T-helper 17 cell (primary cell): Measurements from ENCODE around the gene OR52K1. TPM values are rescaled to one million over a fixed set of nuclear protein-coding genes. Genes with fewer than 3 reads are reported as not detected.
"Not testable (repeated sequence)": the region's sequence is repeated elsewhere in the genome, so short reads cannot be mapped to it uniquely, and the experiment has no call there.

Experiments used
- ATAC-seq: fragments of 150-1000 bp; cut with Tn5 transposase; 2 replicates; pipeline ENCODE4 v1.10.0; 2021; ENCODE audit warnings: mild to moderate bottlenecking, moderate library complexity
- DNase-seq, 3 donors: peaks; one replicate each; pipeline versions ENCODE4 v3.0.0 to v3.0.0-alpha.2; 2020 to 2021
- H3K9me3 ChIP-seq: one replicate; pipeline ENCODE4 v1.7.0; 2013; ENCODE audit warnings: low read length, mild to moderate bottlenecking; ENCODE audit not compliant: control insufficient read depth, poor library complexity, severe bottlenecking
- H3K27ac Mint-ChIP-seq: one replicate; pipeline ENCODE4 v1.8.0; 2022; ENCODE audit warnings: mild to moderate bottlenecking, moderate library complexity, mixed read lengths
- H3K27me3 Mint-ChIP-seq: one replicate; pipeline ENCODE4 v1.8.0; 2022; ENCODE audit warnings: mixed read lengths
- H3K36me3 Mint-ChIP-seq: one replicate; pipeline ENCODE4 v1.8.0; 2022; ENCODE audit warnings: low read depth, mixed read lengths
- H3K4me1 Mint-ChIP-seq: one replicate; pipeline ENCODE4 v1.8.0; 2022; ENCODE audit warnings: mild to moderate bottlenecking, mixed read lengths
- H3K4me3 Mint-ChIP-seq: one replicate; pipeline ENCODE4 v1.8.0; 2022; ENCODE audit warnings: mild to moderate bottlenecking, moderate library complexity, mixed read lengths
- total RNA-seq, 4 donors: library from RNA in 2 of 4; stranded (reverse) in 2 of 4; gene quantifications; one replicate each; pipeline ENCODE4 v1.2.3 and lab custom pipeline; 2022 to 2026

OR52K1 gene
- total RNA-seq, 2 donors from 2014 or later = not detected

GRCh38 chr11:4466131-4466870 is 16.1 kb upstream of the OR52K1 start:
- DNase-seq (no peak), ATAC-seq (no peak)
- H3K4me3 Mint-ChIP-seq = no peak overlapping the region
- H3K4me1 Mint-ChIP-seq = no peaks in the 10 kb centered on the region
- peaks cover 14% of the 10 kb centered on the region for H3K27me3 Mint-ChIP-seq
- no peaks in the 10 kb centered on the region for H3K9me3 ChIP-seq
- peaks cover 2% of the 10 kb centered on the region for H3K36me3 Mint-ChIP-seq
- H3K27ac Mint-ChIP-seq = no peak overlapping the region

GRCh38 chr11:4466871-4467442 is 15.5 kb upstream of the OR52K1 start:
- no peaks in the 10 kb centered on the region for H3K9me3 ChIP-seq
- peaks cover under 1% of the 10 kb centered on the region for H3K36me3 Mint-ChIP-seq
- no peak for ATAC-seq
- H3K4me3 Mint-ChIP-seq = no peak overlapping the region
- no peaks in the 10 kb centered on the region for H3K4me1 Mint-ChIP-seq
- DNase-seq = no peak
- H3K27ac Mint-ChIP-seq = no peak overlapping the region
- peaks cover 21% of the 10 kb centered on the region for H3K27me3 Mint-ChIP-seq

GRCh38 chr11:4467811-4468606 is 14.4 kb upstream of the OR52K1 start:
- no peaks in the 10 kb centered on the region for H3K4me1 Mint-ChIP-seq
- ATAC-seq (no peak), DNase-seq (no peak)
- no peak overlapping the region for H3K27ac Mint-ChIP-seq
- no peak overlapping the region for H3K4me3 Mint-ChIP-seq
- no peaks in the 10 kb centered on the region for H3K36me3 Mint-ChIP-seq
- peaks cover 30% of the 10 kb centered on the region for H3K27me3 Mint-ChIP-seq
- no peaks in the 10 kb centered on the region for H3K9me3 ChIP-seq

- H3K36me3 Mint-ChIP-seq = no peaks in the 10 kb centered on the region
- peaks cover 30% of the 10 kb centered on the region for H3K27me3 Mint-ChIP-seq
- no peak for ATAC-seq
- no peaks in the 10 kb centered on the region for H3K4me1 Mint-ChIP-seq
- no peak overlapping the region for H3K4me3 Mint-ChIP-seq
- no peaks in the 10 kb centered on the region for H3K9me3 ChIP-seq
- no peak for DNase-seq
- H3K27ac Mint-ChIP-seq = no peak overlapping the region
These were observed 2.8 kb upstream of the OR52K1 start for GRCh38 chr11:4479644-4480043.

GRCh38 chr11:4480577-4481239 is 1.7 kb upstream of the OR52K1 start:
- no peak for DNase-seq
- no peak for ATAC-seq
- Mint-ChIP-seq H3K36me3 (no peaks in the 10 kb centered on the region), H3K4me1 (no peaks in the 10 kb centered on the region), H3K4me3 (no peak overlapping the region), H3K27ac (no peak overlapping the region), H3K27me3 (peaks cover 25% of the 10 kb centered on the region)
- no peaks in the 10 kb centered on the region for H3K9me3 ChIP-seq

- no peak overlapping the region for H3K27ac Mint-ChIP-seq
- H3K4me1 Mint-ChIP-seq = no peaks in the 10 kb centered on the region
- no peaks in the 10 kb centered on the region for H3K36me3 Mint-ChIP-seq
- ATAC-seq (no peak), DNase-seq (no peak)
- H3K4me3 Mint-ChIP-seq = no peak overlapping the region
- peaks cover 24% of the 10 kb centered on the region for H3K27me3 Mint-ChIP-seq
- H3K9me3 ChIP-seq = no peaks in the 10 kb centered on the region
These were observed 1.2 kb upstream of the OR52K1 start for GRCh38 chr11:4481240-4481582.

GRCh38 chr11:4484310-4484709 is 1.9 kb downstream of the OR52K1 start:
- Mint-ChIP-seq H3K27me3 (peaks cover 15% of the 10 kb centered on the region), H3K4me3 (no peak overlapping the region), H3K27ac (no peak overlapping the region), H3K4me1 (no peaks in the 10 kb centered on the region), H3K36me3 (no peaks in the 10 kb centered on the region)
- ATAC-seq = no peak
- H3K9me3 ChIP-seq = no peaks in the 10 kb centered on the region
- DNase-seq = no peak

- DNase-seq, H3K9me3 ChIP-seq, H3K4me1 Mint-ChIP-seq, ATAC-seq, H3K27ac Mint-ChIP-seq, H3K4me3 Mint-ChIP-seq, H3K36me3 Mint-ChIP-seq: not testable (repeated sequence)
- peaks cover 35% of the 10 kb centered on the region for H3K27me3 Mint-ChIP-seq
These were observed 9.0 kb downstream of the OR52K1 start for GRCh38 chr11:4491405-4491804.

- H3K27ac Mint-ChIP-seq = no peak overlapping the region
- no peak for DNase-seq
- H3K36me3 Mint-ChIP-seq = no peaks in the 10 kb centered on the region
- peaks cover 41% of the 10 kb centered on the region for H3K27me3 Mint-ChIP-seq
- H3K9me3 ChIP-seq = no peaks in the 10 kb centered on the region
- no peak for ATAC-seq
- no peak overlapping the region for H3K4me3 Mint-ChIP-seq
- H3K4me1 Mint-ChIP-seq = peaks cover 5% of the 10 kb centered on the region
These were observed 9.6 kb downstream of the OR52K1 start for GRCh38 chr11:4491878-4492606.

- peaks cover 5% of the 10 kb centered on the region for H3K4me1 Mint-ChIP-seq
- no peak overlapping the region for H3K27ac Mint-ChIP-seq
- ATAC-seq = no peak
- no peak overlapping the region for H3K4me3 Mint-ChIP-seq
- no peaks in the 10 kb centered on the region for H3K9me3 ChIP-seq
- no peak for DNase-seq
- H3K36me3 Mint-ChIP-seq = no peaks in the 10 kb centered on the region
- H3K27me3 Mint-ChIP-seq = peaks cover 46% of the 10 kb centered on the region
These were observed 11.0 kb downstream of the OR52K1 start for GRCh38 chr11:4493480-4493818.

- ATAC-seq (no peak), DNase-seq (no peak)
- no peaks in the 10 kb centered on the region for H3K9me3 ChIP-seq
- no peaks in the 10 kb centered on the region for H3K36me3 Mint-ChIP-seq
- H3K27ac Mint-ChIP-seq = no peak overlapping the region
- no peak overlapping the region for H3K4me3 Mint-ChIP-seq
- H3K27me3 Mint-ChIP-seq = peaks cover 32% of the 10 kb centered on the region
- H3K4me1 Mint-ChIP-seq = peaks cover 5% of the 10 kb centered on the region
These were observed 13.0 kb downstream of the OR52K1 start for GRCh38 chr11:4495487-4495886.

- peaks cover 34% of the 10 kb centered on the region for H3K27me3 Mint-ChIP-seq
- H3K4me1 Mint-ChIP-seq = peaks cover 5% of the 10 kb centered on the region
- no peak for ATAC-seq
- no peak for DNase-seq
- no peak overlapping the region for H3K27ac Mint-ChIP-seq
- H3K4me3 Mint-ChIP-seq = no peak overlapping the region
- H3K36me3 Mint-ChIP-seq = no peaks in the 10 kb centered on the region
- no peaks in the 10 kb centered on the region for H3K9me3 ChIP-seq
These were observed 13.5 kb downstream of the OR52K1 start for GRCh38 chr11:4495986-4496385.
